SK-N-MC (cell line): Measurements from ENCODE around the gene ARHGEF28.

ENCODE experiments used
- DNase-seq: peaks from one replicate; pipeline ENCODE4 v3.0.0-alpha.2; 2011; ENCODE audit warnings: low read depth, low spot score
- H3K27ac ChIP-seq: fragments of 200-600 bp; sonication (generic); 2 replicates; pipeline ENCODE4 v1.5.1; 2016; ENCODE audit warnings: mixed run types
- H3K36me3 ChIP-seq: fragments of 200-600 bp; sonication (generic); 2 replicates; pipeline ENCODE4 v1.6.1; 2017; ENCODE audit warnings: antibody characterized with exemption, low read length, mixed read lengths; ENCODE audit not compliant: insufficient read depth
- H3K4me3 ChIP-seq: fragments of 200-600 bp; sonication (generic); 2 replicates; pipeline ENCODE4 v1.5.1; 2016
- H3K9ac ChIP-seq: fragments of 200-600 bp; sonication (generic); 2 replicates; pipeline ENCODE4 v1.8.0; 2017; ENCODE audit warnings: mixed run types, mixed read lengths; ENCODE audit not compliant: insufficient read length
- H3K9me3 ChIP-seq: fragments of 200-600 bp; sonication (generic); 2 replicates; pipeline ENCODE4 v1.6.1; 2017; ENCODE audit warnings: low read depth, mild to moderate bottlenecking, antibody characterized with exemption, low read length, moderate library complexity, mixed read lengths
- EZH2 ChIP-seq: fragments of 200-600 bp; sonication (generic); IDR thresholded peaks from one replicate; pipeline ENCODE4 v1.6.1; 2017; ENCODE audit warnings: antibody characterized with exemption
- FOXP2 ChIP-seq: optimal IDR thresholded peaks from 2 replicates; pipeline ENCODE3; 2011; ENCODE audit warnings: mild to moderate bottlenecking, moderate library complexity; ENCODE audit not compliant: insufficient read depth; ENCODE audit errors: extremely low read length, control extremely low read depth
- POLR2AphosphoS5 ChIP-seq: IDR thresholded peaks from 2 replicates; pipeline ENCODE4 v1.6.1; 2012; ENCODE audit warnings: mild to moderate bottlenecking, low read depth, low read length, borderline replicate concordance

ARHGEF28 gene

DNA sequence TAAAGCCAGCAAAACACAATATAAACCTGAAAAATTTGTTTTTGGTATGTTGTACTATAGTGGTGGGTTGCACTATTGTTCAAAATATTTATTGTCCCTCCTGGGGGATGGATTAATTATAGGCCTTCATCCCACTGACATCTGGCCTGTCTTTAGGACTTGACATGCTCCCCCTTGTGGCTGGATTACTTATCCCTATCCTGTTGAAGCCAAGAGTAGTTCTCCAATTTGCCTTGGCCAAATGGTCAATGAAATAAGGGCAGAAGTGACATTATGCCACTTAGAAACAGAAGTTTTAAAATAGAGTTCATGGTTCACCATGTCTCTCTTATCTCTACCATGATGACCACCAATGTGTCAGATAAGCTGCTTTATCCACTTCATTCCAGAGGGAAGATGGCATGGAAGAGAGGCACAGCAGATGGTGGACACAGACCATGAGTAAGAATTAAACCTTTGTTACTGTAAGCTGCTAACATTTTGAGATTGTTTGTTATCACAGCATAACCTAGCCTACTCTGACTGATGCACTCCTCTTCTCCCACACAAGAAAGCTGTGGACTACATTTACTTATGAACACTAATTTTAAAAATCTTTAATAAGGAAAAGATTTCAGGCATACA is 29.2 kb upstream of the ARHGEF28 start:
- no peak overlapping the region for H3K4me3 ChIP-seq
- H3K36me3 ChIP-seq = no peaks in the 10 kb centered on the region
- H3K27ac ChIP-seq = no peak overlapping the region
- DNase-seq = no peak
- TF ChIP-seq POLR2AphosphoS5 (no peak), EZH2 (no peak), FOXP2 (no peak)
- no peak overlapping the region for H3K9ac ChIP-seq
- H3K9me3 ChIP-seq = no peaks in the 10 kb centered on the region

DNA sequence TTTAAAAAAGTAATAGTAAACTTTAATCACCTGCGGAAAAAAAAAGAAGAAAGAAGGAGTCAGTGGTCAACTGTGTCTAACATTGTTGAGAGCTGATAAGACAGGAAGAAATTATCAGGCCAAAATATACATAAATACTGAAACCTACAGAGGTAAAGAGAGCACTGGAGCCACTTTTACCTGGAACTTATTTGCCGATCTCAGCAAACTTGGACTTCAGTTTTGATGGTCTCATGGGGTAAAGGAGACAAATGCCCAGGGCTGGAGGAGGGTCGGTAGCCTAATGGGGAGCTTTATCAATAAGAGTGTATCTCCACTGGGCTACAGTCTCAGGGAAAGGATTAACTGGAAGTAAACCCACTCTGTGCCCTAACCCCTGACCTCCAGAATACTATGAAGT is 26.6 kb upstream of the ARHGEF28 start:
- TF ChIP-seq EZH2 (no peak), POLR2AphosphoS5 (no peak), FOXP2 (no peak)
- Histone ChIP-seq H3K4me3 (no peak overlapping the region), H3K9ac (no peak overlapping the region), H3K9me3 (no peaks in the 10 kb centered on the region), H3K36me3 (no peaks in the 10 kb centered on the region), H3K27ac (no peak overlapping the region)
- no peak for DNase-seq

DNA sequence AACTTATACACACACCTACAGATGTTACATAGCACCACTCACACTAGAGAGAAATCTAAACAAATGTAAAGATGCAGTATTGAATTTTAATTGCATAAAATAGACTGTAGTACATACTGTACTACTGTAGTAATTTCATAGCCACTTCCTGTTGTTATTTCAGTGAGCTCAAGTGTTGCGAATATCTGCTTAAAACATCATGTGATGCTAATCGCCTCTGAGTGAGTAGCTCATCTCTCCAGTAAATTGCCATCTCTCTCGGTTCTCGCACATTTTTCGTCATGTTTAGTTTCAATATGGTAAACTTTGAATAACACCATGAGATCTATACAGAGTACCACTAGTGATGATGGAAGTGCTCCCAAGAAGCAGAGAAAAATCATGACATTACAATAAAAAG is 22.0 kb upstream of the ARHGEF28 start:
- no peak overlapping the region for H3K27ac ChIP-seq
- H3K4me3 ChIP-seq = no peak overlapping the region
- TF ChIP-seq EZH2 (no peak), FOXP2 (no peak), POLR2AphosphoS5 (no peak)
- no peaks in the 10 kb centered on the region for H3K9me3 ChIP-seq
- no peak for DNase-seq
- H3K9ac ChIP-seq = no peak overlapping the region
- no peaks in the 10 kb centered on the region for H3K36me3 ChIP-seq

DNA sequence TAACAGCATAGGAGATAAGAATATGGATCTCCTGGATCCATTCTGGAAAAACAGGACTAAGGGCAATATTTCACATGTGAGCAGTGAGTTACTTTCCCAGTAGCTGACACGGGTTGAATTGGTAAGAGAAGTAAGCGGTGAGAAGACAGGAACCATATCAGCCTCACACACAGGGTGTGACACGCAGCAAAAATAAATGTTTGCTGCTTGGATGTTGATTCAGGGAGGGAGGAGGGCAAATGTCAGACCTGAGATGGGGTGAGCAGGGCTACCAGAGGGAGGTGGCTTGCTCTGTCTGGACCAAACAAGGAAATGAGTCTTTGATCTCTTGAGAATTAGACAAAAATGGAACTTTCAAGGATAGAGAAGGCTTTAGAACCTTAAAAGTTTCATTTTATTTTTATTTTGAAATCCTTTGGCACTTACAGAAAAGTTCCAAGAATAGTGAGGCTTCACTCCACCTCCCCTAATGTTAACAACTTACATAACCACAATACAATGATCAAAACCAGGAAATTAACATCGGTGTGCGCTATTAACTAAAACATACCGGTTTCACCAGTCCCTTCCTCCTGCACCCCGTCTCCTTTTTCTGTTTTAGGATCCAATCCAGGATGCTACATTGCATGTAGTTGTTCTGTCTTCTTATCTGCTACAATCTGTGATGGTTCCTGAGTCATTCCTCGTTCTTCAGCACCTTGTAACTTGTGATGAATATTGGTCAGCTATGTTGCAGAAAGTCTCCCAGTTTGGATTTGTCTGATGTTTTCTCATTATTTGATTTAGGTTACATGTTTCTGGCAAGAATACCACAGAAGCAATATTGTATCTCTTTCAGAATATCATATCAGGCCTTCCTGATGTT is 20.5 kb upstream of the ARHGEF28 start:
- no peak for DNase-seq
- Histone ChIP-seq H3K4me3 (no peak overlapping the region), H3K9me3 (no peaks in the 10 kb centered on the region), H3K27ac (no peak overlapping the region), H3K36me3 (no peaks in the 10 kb centered on the region), H3K9ac (no peak overlapping the region)
- TF ChIP-seq FOXP2 (no peak), EZH2 (no peak), POLR2AphosphoS5 (no peak)

DNA sequence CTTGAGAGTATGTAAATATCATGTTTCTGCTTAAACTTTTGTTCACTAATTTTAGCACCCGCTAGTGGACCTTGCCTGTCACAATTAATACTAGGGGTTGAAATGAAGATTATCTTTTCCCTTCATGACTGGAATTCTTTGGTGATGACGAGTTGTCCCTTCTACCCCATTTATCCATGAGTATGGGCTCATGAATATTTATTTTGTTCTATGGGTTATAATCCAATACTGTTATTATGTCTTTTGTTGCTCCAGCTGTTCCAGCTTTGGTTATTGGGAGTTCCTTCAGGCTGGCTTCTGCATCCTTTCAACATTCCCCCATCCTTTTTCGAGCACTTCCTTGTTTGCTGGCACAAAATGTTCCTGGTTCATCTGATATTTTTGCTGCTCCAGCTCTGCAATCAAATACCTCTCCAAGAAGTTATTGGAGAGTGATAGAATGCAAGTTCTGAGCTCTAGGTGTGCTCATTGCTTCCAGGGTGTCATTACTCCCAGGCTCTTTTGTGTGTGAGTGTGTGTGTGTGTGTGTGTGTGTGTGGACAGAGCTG is 19.7 kb upstream of the ARHGEF28 start:
- no peak overlapping the region for H3K9ac ChIP-seq
- DNase-seq = no peak
- H3K36me3 ChIP-seq = no peaks in the 10 kb centered on the region
- no peak overlapping the region for H3K4me3 ChIP-seq
- no peak overlapping the region for H3K27ac ChIP-seq
- no peaks in the 10 kb centered on the region for H3K9me3 ChIP-seq
- no peak for TF ChIP-seq EZH2
- no peak for TF ChIP-seq POLR2AphosphoS5
- TF ChIP-seq FOXP2 = no peak

DNA sequence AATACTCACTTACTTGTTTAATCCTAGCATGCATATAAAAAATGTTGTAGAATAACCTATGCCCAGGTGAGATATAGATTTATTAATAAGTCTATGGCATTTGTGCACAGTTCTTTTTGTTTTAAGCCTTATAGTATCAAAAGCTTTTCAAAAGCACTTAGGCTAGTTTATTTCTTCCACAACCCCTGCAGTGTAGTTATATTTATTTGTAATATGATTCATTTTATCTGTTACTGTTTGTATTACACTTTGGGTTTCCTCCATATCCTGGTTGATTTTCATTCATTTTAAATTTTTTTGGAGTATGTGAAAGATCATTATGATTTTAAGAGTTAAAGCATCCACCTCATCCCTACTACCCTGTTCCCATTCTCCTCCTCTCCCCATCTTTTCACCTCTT is 18.8 kb upstream of the ARHGEF28 start:
- no peak for DNase-seq
- TF ChIP-seq POLR2AphosphoS5 (no peak), EZH2 (no peak), FOXP2 (no peak)
- H3K4me3 ChIP-seq = no peak overlapping the region
- H3K36me3 ChIP-seq = no peaks in the 10 kb centered on the region
- H3K9ac ChIP-seq = no peak overlapping the region
- H3K27ac ChIP-seq = no peak overlapping the region
- H3K9me3 ChIP-seq = no peaks in the 10 kb centered on the region

DNA sequence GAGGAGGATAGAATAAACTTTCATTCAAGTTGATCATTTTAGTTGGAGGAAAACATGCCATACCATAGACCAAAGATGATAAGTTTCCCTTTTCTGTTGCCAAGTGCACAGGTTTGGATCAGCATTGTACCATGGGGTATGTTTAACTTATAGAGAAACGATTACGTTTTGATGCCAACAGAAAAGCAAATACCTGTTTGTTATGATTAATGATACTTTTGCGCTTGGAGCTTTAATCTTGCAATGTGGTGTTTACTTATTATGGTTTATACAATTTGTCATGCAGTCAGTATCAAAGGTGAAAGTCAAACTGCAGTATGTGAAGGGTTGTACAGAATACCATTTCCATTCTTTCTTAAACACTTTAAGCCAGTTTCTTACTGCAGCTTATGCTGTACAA is 13.2 kb upstream of the ARHGEF28 start:
- H3K9me3 ChIP-seq = no peaks in the 10 kb centered on the region
- H3K27ac ChIP-seq = no peak overlapping the region
- H3K36me3 ChIP-seq = no peaks in the 10 kb centered on the region
- H3K9ac ChIP-seq = no peak overlapping the region
- TF ChIP-seq POLR2AphosphoS5 (no peak), EZH2 (no peak), FOXP2 (no peak)
- no peak for DNase-seq
- H3K4me3 ChIP-seq = no peak overlapping the region

DNA sequence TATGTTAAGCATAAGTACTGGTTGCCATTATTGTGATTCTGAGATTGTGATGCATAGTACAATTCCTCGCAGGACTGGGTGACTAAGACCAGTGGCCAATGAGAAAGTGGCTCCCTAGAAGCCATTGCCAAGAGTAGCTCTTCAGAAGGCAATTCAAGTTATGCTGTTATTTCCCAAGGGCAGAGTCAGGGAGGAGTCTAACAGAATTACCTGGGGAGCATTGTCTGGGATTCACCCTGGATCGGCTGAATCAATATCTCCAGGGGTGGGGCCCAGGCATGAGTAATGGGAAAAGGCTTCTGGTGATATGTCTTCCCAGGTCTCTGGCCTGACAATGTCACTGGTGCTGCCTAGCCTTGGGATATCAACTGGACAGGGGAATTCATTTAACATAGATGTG is 10.9 kb upstream of the ARHGEF28 start:
- DNase-seq = no peak
- Histone ChIP-seq H3K4me3 (no peak overlapping the region), H3K9ac (no peak overlapping the region), H3K36me3 (no peaks in the 10 kb centered on the region), H3K9me3 (no peaks in the 10 kb centered on the region), H3K27ac (no peak overlapping the region)
- TF ChIP-seq EZH2 (no peak), FOXP2 (no peak), POLR2AphosphoS5 (no peak)
